NCI-H748 treated with DMSO at 0.1 percent for 48 hours (cell line): ENCODE measurements around the gene AP4M1.
A peak's percentile ranks its signal among the peaks of the same experiment; 100 is the strongest.

Experiments used
- DNase-seq: peaks from one replicate; lab custom pipeline; 2025; lab: John Stamatoyannopoulos, UW

AP4M1 gene, protein sequence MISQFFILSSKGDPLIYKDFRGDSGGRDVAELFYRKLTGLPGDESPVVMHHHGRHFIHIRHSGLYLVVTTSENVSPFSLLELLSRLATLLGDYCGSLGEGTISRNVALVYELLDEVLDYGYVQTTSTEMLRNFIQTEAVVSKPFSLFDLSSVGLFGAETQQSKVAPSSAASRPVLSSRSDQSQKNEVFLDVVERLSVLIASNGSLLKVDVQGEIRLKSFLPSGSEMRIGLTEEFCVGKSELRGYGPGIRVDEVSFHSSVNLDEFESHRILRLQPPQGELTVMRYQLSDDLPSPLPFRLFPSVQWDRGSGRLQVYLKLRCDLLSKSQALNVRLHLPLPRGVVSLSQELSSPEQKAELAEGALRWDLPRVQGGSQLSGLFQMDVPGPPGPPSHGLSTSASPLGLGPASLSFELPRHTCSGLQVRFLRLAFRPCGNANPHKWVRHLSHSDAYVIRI

DNA sequence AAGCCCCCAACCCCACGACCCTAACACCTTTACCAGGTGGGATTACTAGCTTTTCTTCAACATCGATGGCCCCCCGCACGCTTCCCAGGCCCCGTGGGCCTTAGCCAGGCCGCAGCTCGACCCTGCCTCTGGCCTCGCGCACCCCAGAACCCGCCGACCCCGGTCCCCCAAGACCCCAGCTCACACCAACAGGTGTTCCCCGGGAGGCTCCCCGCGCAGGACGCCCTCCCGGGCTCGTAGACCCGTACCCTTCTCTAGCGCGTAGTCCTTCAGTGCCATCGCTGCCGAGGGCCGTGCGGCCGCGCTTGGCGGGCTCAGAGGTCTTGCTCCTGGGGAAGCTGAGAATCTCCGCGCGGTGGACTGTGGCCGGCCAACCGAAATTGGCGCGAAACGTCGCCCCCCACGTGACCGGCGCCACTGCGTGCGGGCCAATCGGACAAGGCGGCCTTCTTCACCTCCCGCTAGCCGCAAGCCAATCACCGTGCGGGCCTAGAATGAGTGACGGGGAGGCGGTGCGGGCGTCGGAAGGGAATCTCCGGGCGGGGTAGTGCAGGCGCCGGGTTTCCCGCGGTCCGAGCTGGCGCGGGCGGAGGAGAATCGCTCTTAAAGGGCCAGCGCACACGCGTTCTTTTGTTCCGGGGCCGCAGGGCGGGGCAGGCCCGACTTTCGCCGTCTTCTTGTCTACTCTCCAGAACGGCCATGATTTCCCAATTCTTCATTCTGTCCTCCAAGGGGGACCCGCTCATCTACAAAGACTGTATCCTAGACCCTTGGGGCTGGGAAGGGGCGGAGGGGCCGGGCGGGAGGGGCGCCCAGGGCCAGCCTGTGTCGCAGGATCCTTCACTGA, at the start of gene AP4M1, which contains the start of gene MCM7:
AP4M1 (plus strand) TSS at position 628 of the 847 bp plus-strand sequence; CDS start at position 700, 72 bp downstream.
MCM7 (minus strand) TSS at position 382 of the 847 bp plus-strand sequence; CDS start at position 279, 103 bp downstream.
- DNase-seq = peak; percentile 97

DNA sequence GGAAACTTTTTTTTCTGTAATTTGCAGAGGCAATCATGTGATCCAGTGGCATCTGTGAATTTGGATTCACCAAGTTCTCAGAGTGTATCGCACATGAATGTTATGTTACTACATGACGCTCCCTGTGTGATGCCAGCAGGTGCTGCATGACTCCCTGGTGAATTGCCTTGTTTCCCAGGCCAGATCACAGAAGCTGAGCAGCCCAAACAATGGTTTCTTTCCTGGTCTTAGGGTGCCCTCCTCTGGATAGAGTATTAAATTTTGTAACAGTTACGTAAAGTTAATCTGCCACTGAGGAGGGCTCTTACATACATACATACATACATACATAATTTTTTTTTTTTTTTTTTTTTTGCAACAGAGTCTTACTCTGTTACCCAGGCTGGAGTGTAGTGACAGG, 48.2 kb upstream of the AP4M1 start:
- peak; percentile 26 for DNase-seq

DNA sequence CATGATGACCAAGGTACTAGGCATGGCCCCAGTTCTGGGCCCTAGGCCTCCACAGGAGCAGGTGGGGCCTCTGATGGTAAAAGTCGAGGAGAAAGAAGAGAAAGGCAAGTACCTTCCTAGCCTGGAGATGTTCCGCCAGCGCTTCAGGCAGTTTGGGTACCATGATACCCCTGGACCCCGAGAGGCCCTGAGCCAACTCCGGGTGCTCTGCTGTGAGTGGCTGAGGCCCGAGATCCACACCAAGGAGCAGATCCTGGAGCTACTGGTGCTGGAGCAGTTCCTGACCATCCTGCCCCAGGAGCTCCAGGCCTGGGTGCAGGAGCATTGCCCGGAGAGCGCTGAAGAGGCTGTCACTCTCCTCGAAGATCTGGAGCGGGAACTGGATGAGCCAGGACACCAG, 44.4 kb upstream of the AP4M1 start:
- no peak for DNase-seq

DNA sequence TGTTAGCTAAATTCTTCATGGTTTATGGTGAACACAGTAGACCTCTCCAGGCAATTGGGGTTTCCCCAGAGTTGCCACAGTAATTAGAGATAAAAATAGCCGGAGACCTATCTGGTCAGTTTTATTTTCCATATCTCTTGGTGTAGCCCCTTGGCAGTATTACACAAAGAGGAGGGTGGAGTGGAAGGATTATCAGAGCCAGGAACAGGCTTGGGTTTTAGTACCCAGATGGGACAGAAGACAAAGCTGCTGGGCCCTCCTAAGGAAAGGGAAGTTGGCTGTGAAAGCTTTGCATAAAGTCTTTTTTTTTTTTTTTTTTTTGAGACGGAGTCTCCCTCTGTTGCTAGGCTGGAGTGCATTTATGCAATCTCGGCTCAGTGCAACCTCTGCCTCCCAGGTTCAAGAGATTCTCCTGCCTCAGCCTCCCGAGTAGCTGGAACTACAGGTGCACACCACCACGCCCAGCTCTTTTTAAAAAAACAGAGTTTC, 42.1 kb upstream of the AP4M1 start:
- DNase-seq = no peak

DNA sequence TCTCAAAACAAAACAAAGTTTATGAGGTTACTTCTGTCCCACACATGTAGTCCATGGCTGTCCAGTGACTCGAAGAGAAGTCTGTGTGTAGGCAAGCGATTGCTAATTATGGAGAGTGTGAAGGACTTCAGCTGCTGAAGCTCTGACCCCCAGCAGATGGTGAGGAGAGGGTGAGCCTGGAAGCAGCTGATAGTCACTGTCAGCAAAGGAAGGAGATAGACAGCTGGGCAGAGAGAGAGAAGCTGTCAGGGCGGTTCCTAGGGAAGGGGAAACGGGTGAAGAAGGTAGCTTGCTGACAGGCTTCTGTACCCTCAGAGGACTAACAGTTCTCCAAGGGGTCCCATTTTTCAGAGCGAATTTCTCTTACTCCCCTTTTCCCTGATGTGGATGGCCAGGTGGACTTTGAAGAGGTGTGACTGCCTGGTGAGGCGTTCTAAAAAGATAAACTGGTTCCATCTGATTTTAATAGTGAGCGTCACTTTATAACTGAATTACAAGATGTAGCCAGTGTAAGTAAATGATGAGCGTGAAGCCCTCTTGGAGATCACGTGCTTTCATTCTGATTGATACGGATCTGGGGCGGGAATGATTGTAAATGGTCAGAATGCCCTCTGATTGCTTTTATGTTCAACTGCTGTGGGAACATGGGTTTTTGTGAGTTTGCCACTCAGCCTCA, 39.8 kb upstream of the AP4M1 start:
- DNase-seq = no peak

DNA sequence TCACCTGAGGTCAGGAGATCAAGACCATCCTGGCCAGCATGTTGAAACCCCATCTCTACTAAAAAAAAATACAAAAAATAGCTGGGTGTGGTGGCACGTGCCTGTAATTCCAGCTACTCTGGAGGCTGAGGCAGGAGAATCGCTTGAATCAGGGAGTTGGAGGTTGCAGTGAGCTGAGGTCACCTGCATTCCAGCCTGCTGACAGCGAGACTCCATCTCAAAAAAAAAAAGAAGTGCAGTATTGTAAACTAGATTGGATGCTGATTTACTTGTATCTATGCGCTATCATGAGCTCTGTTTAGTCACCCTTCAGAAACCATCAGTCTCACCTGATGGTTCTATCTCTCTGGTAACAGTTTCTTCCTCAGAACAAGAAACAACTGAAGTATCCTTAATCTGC, 38.1 kb upstream of the AP4M1 start:
- no peak for DNase-seq

DNA sequence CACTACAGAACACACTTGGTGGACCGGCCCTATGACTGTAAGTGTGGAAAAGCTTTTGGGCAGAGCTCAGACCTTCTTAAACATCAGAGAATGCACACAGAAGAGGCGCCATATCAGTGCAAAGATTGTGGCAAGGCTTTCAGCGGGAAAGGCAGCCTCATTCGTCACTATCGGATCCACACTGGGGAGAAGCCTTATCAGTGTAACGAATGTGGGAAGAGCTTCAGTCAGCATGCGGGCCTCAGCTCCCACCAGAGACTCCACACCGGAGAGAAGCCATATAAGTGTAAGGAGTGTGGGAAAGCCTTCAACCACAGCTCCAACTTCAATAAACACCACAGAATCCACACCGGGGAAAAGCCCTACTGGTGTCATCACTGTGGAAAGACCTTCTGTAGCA, 37.3 kb upstream of the AP4M1 start:
- DNase-seq = no peak

DNA sequence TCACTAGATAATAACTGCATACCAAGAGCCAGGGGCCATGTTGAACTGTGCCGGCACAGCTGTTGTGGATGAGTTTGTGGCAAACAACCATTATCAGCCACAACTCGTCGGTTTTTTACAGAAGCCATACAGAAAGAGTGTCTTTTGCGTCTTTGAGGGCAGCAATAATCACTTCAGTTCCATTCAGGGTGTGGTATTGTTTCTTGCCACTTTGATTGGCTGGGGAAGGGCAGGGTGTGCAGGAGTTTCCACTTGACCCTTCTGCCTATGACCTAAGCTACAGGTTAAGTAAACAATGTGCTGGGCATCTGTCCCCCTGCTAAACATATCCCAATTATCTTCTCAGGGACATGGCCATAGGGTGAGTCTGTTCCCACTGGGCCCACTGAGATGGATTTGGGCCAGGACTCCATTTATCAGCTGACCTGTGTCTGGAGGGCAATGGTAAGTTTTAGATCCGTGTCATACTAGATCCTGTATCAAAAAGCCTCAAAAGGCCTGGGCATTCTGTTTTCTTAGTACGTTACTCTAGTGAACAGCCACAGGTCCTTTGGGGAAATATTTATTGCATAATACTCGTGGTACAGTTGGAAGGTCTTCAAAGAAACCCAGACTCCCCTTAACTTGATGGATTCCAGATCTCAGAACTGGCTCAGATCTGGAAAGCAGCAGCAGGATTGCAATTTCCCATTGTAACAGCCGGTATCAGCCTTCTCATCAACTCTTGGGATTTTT, 35.8 kb upstream of the AP4M1 start:
- DNase-seq = no peak

DNA sequence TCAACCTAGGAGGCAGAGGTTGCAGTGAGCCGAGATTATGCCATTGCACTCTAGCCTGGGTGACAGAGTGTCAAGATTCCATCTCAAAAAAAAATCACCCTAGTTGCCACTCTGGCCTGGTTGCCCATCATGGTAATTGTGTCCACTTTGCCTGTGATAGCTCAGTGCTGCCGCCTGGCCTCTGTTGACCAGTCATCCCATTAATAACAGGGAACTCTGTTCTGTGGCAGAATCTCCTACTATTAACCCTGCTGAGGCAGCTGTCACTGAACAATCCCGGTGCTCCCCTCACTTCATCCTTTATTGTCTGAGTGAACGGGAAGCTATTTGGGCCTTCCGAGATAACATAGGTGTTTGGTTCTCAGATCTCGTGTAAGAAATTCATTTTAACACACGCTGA, 34.5 kb upstream of the AP4M1 start:
- DNase-seq = no peak

DNA sequence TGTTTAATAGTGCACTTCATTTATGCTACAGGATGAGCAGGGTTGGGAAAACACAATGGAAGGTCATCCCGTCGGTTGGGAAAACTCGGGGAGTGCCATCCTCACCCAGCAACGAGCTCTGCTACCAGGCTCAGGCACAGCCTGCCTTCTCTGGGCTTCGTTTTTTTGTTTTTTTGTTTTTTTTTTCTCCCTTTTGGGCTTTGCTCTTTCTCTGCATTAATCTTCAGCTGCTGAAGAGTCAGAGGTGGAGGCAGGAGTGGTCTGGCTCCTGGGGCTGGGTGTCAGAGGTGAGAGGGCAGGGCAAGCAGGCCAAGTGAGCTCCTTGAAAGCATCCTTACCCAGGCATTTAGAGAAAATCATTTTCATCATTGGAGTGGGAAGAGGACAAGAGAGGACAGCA, 31.5 kb upstream of the AP4M1 start:
- DNase-seq = no peak

DNA sequence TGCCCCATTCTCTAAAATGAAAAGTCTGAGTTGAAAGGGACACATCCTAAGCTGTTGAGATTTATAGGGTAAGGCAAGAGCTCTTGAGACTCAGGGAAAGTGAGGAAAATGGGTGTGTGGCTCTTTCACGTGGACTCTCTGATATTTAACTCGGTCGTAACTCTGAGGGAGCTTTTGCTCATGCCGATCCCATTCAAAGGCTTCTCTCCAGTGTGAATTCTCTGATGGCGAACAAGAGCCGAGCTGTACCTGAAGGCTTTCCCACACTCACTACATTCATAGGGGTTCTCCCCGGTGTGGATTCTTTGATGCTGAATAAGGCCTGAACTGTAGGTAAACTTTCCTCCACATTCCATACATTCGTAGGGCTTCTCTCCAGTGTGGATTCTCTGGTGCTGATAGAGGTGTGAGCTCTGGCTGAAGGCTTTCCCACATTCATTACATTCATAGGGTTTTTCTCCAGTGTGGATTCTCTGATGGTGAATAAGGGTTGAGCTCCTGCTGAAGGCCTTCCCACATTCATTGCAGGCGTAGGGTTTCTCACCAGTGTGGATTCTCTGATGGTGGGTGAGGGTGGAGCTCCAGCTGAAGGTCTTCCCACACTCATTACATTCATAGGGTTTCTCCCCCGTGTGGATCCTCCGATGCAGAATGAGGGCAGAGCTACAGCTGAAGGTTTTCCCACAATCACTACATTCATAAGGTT, 30.3 kb upstream of the AP4M1 start:
- DNase-seq = no peak

DNA sequence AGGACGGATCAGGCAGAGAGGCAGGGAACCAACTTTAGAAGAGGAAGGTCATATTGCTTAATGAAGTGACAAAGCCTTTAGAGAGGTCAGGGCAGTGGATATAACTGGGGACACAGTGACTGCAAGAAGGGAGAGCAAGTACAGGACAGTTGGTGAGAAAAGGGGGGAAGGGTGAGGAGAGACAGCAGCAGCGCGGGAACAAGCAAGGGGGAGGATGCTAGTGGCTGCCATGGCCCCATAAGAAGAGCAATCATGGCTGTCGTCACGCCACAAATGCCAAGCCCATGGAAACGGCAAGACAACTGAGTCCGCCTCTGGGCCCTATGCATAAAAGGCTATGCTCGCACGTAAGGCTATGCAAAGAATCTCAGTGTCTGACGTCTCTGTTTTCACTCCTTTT, 29.0 kb upstream of the AP4M1 start:
- DNase-seq = no peak

DNA sequence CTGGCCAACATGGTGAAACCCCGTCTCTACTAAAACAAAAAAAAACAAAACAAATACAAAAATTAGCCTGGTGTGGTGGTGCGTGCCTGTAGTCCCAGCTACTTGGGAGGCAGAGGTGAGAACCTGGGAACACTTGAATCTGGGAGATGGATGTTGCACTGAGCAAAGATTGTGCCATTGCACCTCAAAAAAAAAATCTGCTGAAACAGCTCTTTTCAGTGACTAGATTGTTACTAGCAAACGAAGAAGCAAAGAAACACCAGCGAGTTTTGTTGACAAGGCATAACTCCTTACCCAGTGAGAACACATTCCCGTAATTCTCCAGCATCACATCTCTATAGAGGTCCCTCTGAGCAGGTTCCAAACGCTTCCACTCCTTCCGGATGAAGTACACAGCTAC, 26.6 kb upstream of the AP4M1 start:
- DNase-seq = no peak

DNA sequence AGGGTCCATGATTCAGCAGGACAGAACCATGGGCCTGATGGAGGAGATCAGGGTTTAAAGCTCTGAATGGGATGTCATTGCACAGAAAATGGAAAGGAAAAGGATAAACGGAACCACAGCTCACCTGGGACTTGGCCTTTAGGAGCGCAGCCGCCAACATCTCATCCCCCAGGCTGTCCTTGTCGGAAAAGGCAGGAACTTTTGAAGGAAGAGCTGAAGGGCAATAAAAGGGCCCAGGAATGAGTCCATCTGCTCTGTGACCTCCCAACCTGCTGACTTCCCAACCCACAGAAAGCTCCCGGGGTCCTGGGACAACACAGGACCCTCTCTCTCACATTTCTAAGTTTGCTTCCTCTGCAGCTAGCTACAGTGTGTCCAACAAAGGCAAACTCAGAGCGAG, 26.0 kb upstream of the AP4M1 start:
- no peak for DNase-seq

DNA sequence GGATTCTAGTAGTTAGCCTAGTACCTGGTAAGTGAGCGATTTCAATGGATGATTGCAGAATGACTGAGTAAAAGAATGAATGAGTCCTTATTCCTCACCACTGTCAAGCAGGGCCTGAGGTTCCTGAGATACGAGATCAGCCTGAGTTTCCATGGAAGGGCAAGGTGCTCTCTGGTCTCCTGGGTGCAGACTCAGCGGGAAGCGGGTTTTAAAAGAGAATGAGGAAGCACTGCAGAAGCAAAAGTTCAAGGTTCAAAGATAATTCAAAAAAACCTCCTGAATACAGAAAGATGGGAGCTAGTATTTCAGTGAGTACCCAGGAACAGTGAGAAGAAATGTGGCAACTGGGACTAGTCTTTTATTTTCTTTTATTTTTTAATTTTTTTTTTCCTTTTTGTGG, 24.2 kb upstream of the AP4M1 start:
- DNase-seq = no peak

DNA sequence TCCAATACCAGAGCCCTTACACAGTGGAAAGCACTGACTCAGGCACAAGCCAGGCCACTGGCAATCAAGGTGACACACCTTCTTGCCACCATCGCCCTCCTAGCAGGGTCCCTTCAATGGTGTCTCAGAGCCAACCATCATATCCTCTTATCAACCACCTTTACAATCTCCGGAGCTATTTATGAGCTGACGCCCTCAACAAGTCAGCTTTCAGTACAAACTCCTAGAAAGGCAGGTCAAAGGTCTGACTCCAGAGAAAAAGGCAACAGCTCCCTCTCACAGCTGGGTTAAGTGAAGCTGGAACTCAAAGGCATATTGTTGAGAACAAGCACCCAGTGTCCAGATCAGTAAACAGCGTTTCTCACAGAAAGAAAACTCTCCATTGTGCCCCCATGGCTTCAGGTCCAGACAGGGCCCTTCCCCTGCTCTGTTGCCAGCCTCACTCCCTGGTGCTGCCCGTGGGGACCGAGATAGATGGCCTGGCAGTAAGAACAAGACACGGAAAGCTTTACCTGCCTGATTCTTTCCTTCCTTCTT, 22.4 kb upstream of the AP4M1 start:
- DNase-seq = no peak

DNA sequence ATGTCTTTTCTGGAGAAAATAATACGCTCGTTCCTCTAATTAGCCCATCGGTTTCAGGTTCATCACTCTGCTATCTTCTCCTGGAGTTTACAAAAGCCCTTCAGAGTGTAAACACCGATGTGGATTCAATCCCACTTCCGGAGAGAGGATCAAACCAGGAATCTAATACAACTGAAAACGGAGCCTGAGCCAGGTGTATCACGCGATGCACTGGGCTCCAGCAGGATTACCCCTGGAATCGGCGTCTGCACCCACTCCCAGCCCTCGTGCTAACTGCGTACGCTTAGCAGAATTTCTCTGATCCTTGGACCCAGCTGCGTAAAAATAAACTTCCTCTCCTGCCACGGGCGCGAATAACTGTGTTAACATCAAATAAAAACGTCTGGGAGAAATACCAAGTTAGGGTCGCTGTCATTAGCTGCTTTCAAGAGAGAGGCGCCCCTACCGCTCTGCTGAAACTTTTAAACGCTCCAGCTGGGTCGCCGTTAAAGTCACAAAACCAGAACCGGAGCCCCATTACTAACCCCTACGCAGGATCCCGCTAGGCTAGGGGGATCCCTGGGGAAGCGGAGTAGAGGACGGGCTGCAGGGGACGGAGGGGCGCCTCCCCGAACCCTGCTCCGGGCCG, 20.4 kb upstream of the AP4M1 start:
- DNase-seq = peak; percentile 17

DNA sequence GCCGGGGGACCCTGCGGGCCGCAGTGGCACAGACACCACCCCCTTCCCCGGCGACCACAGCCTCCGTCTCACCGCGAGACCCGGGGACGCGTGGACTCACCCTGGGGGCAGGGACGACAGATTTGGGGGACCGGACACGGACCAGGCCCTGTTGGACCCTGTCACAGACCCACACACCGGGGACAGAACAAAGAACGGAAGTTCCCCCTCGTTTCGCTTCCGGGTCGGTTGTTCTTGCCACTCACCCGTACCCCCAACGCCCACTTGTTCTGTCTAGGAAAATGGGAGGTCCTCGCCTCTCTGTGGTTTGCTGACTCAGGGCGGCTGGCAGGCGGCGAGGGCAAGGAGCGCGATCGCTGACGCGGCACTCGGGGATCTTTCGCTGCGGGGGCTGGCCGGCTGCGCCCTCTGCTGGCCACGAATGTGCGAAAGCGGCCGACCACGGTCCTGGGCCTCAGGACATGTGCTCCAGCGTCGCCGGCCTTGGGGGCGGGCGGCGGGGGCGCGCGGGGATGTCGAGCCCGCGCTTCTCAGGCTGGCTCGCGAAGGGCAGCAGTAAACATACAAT, 19.8 kb upstream of the AP4M1 start, which contains the start of gene ZNF3:
ZNF3 (minus strand) TSS at position 189 of the 568 bp plus-strand sequence. CDS start 4,366 bp downstream, outside the sequence.
- DNase-seq = peak; percentile 94

DNA sequence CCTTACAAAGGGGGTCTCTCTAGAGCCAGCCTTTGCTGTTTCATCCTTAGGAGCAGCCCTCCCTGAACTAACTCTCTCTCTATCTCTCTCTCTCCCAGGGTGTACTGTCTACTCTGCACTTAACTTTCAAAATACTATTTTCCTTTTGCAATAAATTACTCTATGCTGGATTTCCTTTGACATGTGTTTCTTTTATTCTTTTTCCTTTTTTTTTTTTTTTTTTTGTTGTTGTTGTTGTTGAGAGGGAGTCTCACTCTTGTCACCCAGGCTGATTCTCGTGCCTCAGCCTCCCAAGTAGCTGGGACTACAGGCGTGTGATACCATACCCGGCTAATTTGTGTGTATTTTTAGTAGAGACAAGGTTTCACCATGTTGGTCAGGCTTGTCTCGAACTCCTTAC, 18.5 kb upstream of the AP4M1 start:
- no peak for DNase-seq

DNA sequence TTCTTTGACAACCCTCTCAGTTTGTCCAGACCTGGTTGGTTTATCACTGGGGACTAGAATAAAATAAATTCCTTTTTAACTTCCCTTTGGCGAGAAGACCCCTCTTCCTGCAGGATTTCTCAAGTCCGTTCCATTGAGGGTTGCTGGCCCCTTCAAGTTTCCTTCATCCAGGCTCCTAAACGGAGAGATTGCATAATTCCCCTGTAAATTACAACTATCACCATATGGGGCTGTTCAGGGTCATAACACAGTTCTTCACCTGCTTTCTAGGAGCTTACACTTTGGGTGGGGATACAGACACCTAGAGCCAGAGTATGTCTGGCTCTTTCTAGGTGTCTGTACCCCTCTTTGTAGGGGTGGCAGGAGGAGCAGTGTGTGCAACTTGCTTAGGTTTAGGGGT, 15.9 kb upstream of the AP4M1 start:
- DNase-seq = no peak
